ENCODE results near the gene ZNF618.
A peak's percentile ranks its signal among the peaks of the same experiment; 100 is the strongest.

Gene ZNF618

GRCh38 chr9:113882636-113883164 is 6.6 kb downstream of the ZNF618 start:
- ChIA-PET POLR2A (no interaction called here), CTCF (interaction anchor here (1.1 to 2.0 kb wide), 2 partner anchors 14 to 78 kb away, joined by 3 to 4 read pairs; no protein-coding TSS in a partner anchor)
- Histone ChIP-seq H3K27me3 (replicated peaks in 2 of 5; ENCODE audit: control insufficient read depth in 4 of 5, insufficient read depth in 5 of 5, low read length in 4 of 5) (no peaks in the 10 kb centered on the region), H3K9me3 (ENCODE audit: control extremely low read depth in 1 of 5, control insufficient read depth in 4 of 5, insufficient read depth in 2 of 5, low read depth in 1 of 5, low read length in 4 of 5) (no peaks in the 10 kb centered on the region), H3K4me1 (ENCODE audit: control extremely low read depth in 1 of 4, control insufficient read depth in 4 of 4, insufficient read depth in 4 of 4, low read length in 3 of 4) (peaks cover 7 to 32% (median 15%) of the 10 kb centered on the region in 4 experiments), H3K27ac (ENCODE audit: insufficient read depth in 1 of 2, low read depth in 1 of 2, low read length in 2 of 2, poor library complexity in 1 of 2, severe bottlenecking in 2 of 2) (no peak overlapping the region), H3K36me3 (ENCODE audit: control insufficient read depth in 4 of 4, insufficient read depth in 4 of 4, low read length in 3 of 4) (peaks cover 0 to 2% (median 0%) of the 10 kb centered on the region in 4 experiments), H3K4me3 (ENCODE audit: control insufficient read depth in 1 of 7, extremely low read depth in 1 of 7, insufficient read depth in 4 of 7, low read depth in 2 of 7, low read length in 6 of 7) (no peak overlapping the region)
- 96% methylated on average over 6 of the region's 7 CpGs for WGBS (ENCODE audit: insufficient coverage)
- no peak for DNase-seq

- no peaks in the 10 kb centered on the region for H3K27me3 ChIP-seq (replicated peaks in 2 of 5; ENCODE audit: control insufficient read depth in 4 of 5, insufficient read depth in 5 of 5, low read length in 4 of 5)
- peak overlapping the region; percentile 9 to 23 for H3K27ac ChIP-seq (ENCODE audit: insufficient read depth in 1 of 2, low read depth in 1 of 2, low read length in 2 of 2, poor library complexity in 1 of 2, severe bottlenecking in 2 of 2)
- H3K4me1 ChIP-seq (ENCODE audit: control extremely low read depth in 1 of 4, control insufficient read depth in 4 of 4, insufficient read depth in 4 of 4, low read length in 3 of 4), result peaks cover 7 to 21% (median 13%) of the 10 kb centered on the region in 4 experiments
- WGBS (ENCODE audit: insufficient coverage), result 56% methylated on average over 5 of the region's 8 CpGs
- DNase-seq, result no peak
- CTCF ChIA-PET, result interaction anchor here (1.0 kb wide), 1 partner anchor 80 kb away, joined by 4 read pairs; no protein-coding TSS in a partner anchor
- H3K36me3 ChIP-seq (ENCODE audit: control insufficient read depth in 4 of 4, insufficient read depth in 4 of 4, low read length in 3 of 4), result peaks cover under 1 to 2% (median 1%) of the 10 kb centered on the region in 4 experiments
- POLR2A ChIA-PET, result no interaction called here
- peaks cover 0 to 9% (median 1%) of the 10 kb centered on the region in 5 experiments for H3K9me3 ChIP-seq (ENCODE audit: control extremely low read depth in 1 of 5, control insufficient read depth in 4 of 5, insufficient read depth in 2 of 5, low read depth in 1 of 5, low read length in 4 of 5)
- peak overlapping the region in 4 of 7 experiments; percentile 56 to 79 (median 73) for H3K4me3 ChIP-seq (ENCODE audit: control insufficient read depth in 1 of 7, extremely low read depth in 1 of 7, insufficient read depth in 4 of 7, low read depth in 2 of 7, low read length in 6 of 7)
These were observed 9.3 kb downstream of the ZNF618 start for GRCh38 chr9:113885183-113886025.

GRCh38 chr9:113886026-113886369 is 9.9 kb downstream of the ZNF618 start:
- CTCF ChIA-PET, result interaction anchor here (1.0 kb wide), 1 partner anchor 79 kb away, joined by 4 read pairs; no protein-coding TSS in a partner anchor
- H3K9me3 ChIP-seq (ENCODE audit: control extremely low read depth in 1 of 5, control insufficient read depth in 4 of 5, insufficient read depth in 2 of 5, low read depth in 1 of 5, low read length in 4 of 5), result peaks cover 0 to 14% (median 2%) of the 10 kb centered on the region in 5 experiments
- H3K27ac ChIP-seq (ENCODE audit: insufficient read depth in 1 of 2, low read depth in 1 of 2, low read length in 2 of 2, poor library complexity in 1 of 2, severe bottlenecking in 2 of 2), result peak overlapping the region; percentile 9 to 23
- DNase-seq, result no peak
- POLR2A ChIA-PET, result no interaction called here
- H3K4me3 ChIP-seq (ENCODE audit: control insufficient read depth in 1 of 7, extremely low read depth in 1 of 7, insufficient read depth in 4 of 7, low read depth in 2 of 7, low read length in 6 of 7), result peak overlapping the region in 6 of 7 experiments; percentile 32 to 79 (median 62)
- H3K4me1 ChIP-seq (ENCODE audit: control extremely low read depth in 1 of 4, control insufficient read depth in 4 of 4, insufficient read depth in 4 of 4, low read length in 3 of 4), result peaks cover 7 to 21% (median 13%) of the 10 kb centered on the region in 4 experiments
- 17% methylated on average over 1 of the region's 1 CpG for WGBS (ENCODE audit: insufficient coverage)
- peaks cover 2 to 6% (median 3%) of the 10 kb centered on the region in 4 experiments for H3K36me3 ChIP-seq (ENCODE audit: control insufficient read depth in 4 of 4, insufficient read depth in 4 of 4, low read length in 3 of 4)
- H3K27me3 ChIP-seq (replicated peaks in 2 of 5; ENCODE audit: control insufficient read depth in 4 of 5, insufficient read depth in 5 of 5, low read length in 4 of 5), result no peaks in the 10 kb centered on the region

GRCh38 chr9:113886466-113886865 is 10.4 kb downstream of the ZNF618 start:
- H3K4me3 ChIP-seq (ENCODE audit: control insufficient read depth in 1 of 7, extremely low read depth in 1 of 7, insufficient read depth in 4 of 7, low read depth in 2 of 7, low read length in 6 of 7), result peak overlapping the region in 6 of 7 experiments; percentile 32 to 79 (median 62)
- POLR2A ChIA-PET, result no interaction called here
- WGBS (ENCODE audit: insufficient coverage), result no CpG with 5 or more reads among the region's 1 CpG
- peaks cover 0 to 19% (median 2%) of the 10 kb centered on the region in 5 experiments for H3K9me3 ChIP-seq (ENCODE audit: control extremely low read depth in 1 of 5, control insufficient read depth in 4 of 5, insufficient read depth in 2 of 5, low read depth in 1 of 5, low read length in 4 of 5)
- peaks cover 7 to 21% (median 13%) of the 10 kb centered on the region in 4 experiments for H3K4me1 ChIP-seq (ENCODE audit: control extremely low read depth in 1 of 4, control insufficient read depth in 4 of 4, insufficient read depth in 4 of 4, low read length in 3 of 4)
- H3K36me3 ChIP-seq (ENCODE audit: control insufficient read depth in 4 of 4, insufficient read depth in 4 of 4, low read length in 3 of 4), result peaks cover 2 to 9% (median 3%) of the 10 kb centered on the region in 4 experiments
- H3K27me3 ChIP-seq (replicated peaks in 2 of 5; ENCODE audit: control insufficient read depth in 4 of 5, insufficient read depth in 5 of 5, low read length in 4 of 5), result no peaks in the 10 kb centered on the region
- peak; percentile 21 to 60 (median 41) for DNase-seq
- CTCF ChIA-PET, result no interaction called here
- H3K27ac ChIP-seq (ENCODE audit: insufficient read depth in 1 of 2, low read depth in 1 of 2, low read length in 2 of 2, poor library complexity in 1 of 2, severe bottlenecking in 2 of 2), result peak overlapping the region; percentile 9 to 23

- peak overlapping the region in 2 of 7 experiments; percentile 79 for H3K4me3 ChIP-seq (ENCODE audit: control insufficient read depth in 1 of 7, extremely low read depth in 1 of 7, insufficient read depth in 4 of 7, low read depth in 2 of 7, low read length in 6 of 7)
- H3K4me1 ChIP-seq (ENCODE audit: control extremely low read depth in 1 of 4, control insufficient read depth in 4 of 4, insufficient read depth in 4 of 4, low read length in 3 of 4), result peaks cover 7 to 21% (median 13%) of the 10 kb centered on the region in 4 experiments
- H3K27ac ChIP-seq (ENCODE audit: insufficient read depth in 1 of 2, low read depth in 1 of 2, low read length in 2 of 2, poor library complexity in 1 of 2, severe bottlenecking in 2 of 2), result no peak overlapping the region
- peak; percentile 25 to 68 (median 64) for DNase-seq
- H3K9me3 ChIP-seq (ENCODE audit: control extremely low read depth in 1 of 5, control insufficient read depth in 4 of 5, insufficient read depth in 2 of 5, low read depth in 1 of 5, low read length in 4 of 5), result peaks cover 0 to 20% (median 2%) of the 10 kb centered on the region in 5 experiments
- WGBS (ENCODE audit: insufficient coverage), result 100% methylated on average over 1 of the region's 2 CpGs
- ChIA-PET CTCF (no interaction called here), POLR2A (no interaction called here)
- H3K36me3 ChIP-seq (ENCODE audit: control insufficient read depth in 4 of 4, insufficient read depth in 4 of 4, low read length in 3 of 4), result peaks cover 2 to 14% (median 4%) of the 10 kb centered on the region in 4 experiments
- H3K27me3 ChIP-seq (replicated peaks in 2 of 5; ENCODE audit: control insufficient read depth in 4 of 5, insufficient read depth in 5 of 5, low read length in 4 of 5), result no peaks in the 10 kb centered on the region
These were observed 10.8 kb downstream of the ZNF618 start for GRCh38 chr9:113886933-113887332.

GRCh38 chr9:113887436-113887835 is 11.3 kb downstream of the ZNF618 start:
- no peak for DNase-seq
- Histone ChIP-seq H3K27me3 (replicated peaks in 2 of 5; ENCODE audit: control insufficient read depth in 4 of 5, insufficient read depth in 5 of 5, low read length in 4 of 5) (no peaks in the 10 kb centered on the region), H3K27ac (ENCODE audit: insufficient read depth in 1 of 2, low read depth in 1 of 2, low read length in 2 of 2, poor library complexity in 1 of 2, severe bottlenecking in 2 of 2) (peak overlapping the region in 1 of 2 experiments; percentile 2), H3K9me3 (ENCODE audit: control extremely low read depth in 1 of 5, control insufficient read depth in 4 of 5, insufficient read depth in 2 of 5, low read depth in 1 of 5, low read length in 4 of 5) (peaks cover 0 to 20% (median 2%) of the 10 kb centered on the region in 5 experiments), H3K4me1 (ENCODE audit: control extremely low read depth in 1 of 4, control insufficient read depth in 4 of 4, insufficient read depth in 4 of 4, low read length in 3 of 4) (peaks cover 7 to 21% (median 13%) of the 10 kb centered on the region in 4 experiments), H3K36me3 (ENCODE audit: control insufficient read depth in 4 of 4, insufficient read depth in 4 of 4, low read length in 3 of 4) (peaks cover 2 to 16% (median 4%) of the 10 kb centered on the region in 4 experiments), H3K4me3 (ENCODE audit: control insufficient read depth in 1 of 7, extremely low read depth in 1 of 7, insufficient read depth in 4 of 7, low read depth in 2 of 7, low read length in 6 of 7) (no peak overlapping the region)
- POLR2A ChIA-PET, result no interaction called here
- CTCF ChIA-PET, result interaction anchor here (0.8 kb wide), 1 partner anchor 150 kb away, joined by 3 read pairs; no protein-coding TSS in a partner anchor
- 93% methylated on average over 3 of the region's 5 CpGs for WGBS (ENCODE audit: insufficient coverage)
